DND-41 (cell line): Measurements from ENCODE around the gene DIAPH3.

Source experiments
- CTCF ChIP-seq: IDR thresholded peaks from 2 replicates; pipeline ENCODE4 v1.5.1; 2012; ENCODE audit warnings: borderline replicate concordance, low read length, moderate library complexity, mild to moderate bottlenecking; ENCODE audit not compliant: poor library complexity, severe bottlenecking; ENCODE audit errors: extremely low read depth
- EZH2 ChIP-seq: IDR thresholded peaks from 3 replicates; pipeline ENCODE4 v1.6.1; 2012; ENCODE audit warnings: borderline replicate concordance, low read depth, mild to moderate bottlenecking, moderate library complexity, low read length, inconsistent platforms; ENCODE audit not compliant: severe bottlenecking

GRCh38 chr13:59623206-59623915 lies 540.4 kb downstream of the DIAPH3 start:
- TF ChIP-seq CTCF (no peak), EZH2 (no peak)
